ENCODE measurements around the gene OR6P1. TPM values are rescaled to one million over a fixed set of nuclear protein-coding genes. Genes with fewer than 3 reads are reported as not detected.

OR6P1 gene
- total RNA-seq, 2 donors from 2014 or later, result not detected

GRCh38 chr1:158563853-158564252 is 6.5 kb downstream of the OR6P1 start:
- H3K9me3 ChIP-seq, result no peaks in the 10 kb centered on the region
- H3K27me3 ChIP-seq, result no peaks in the 10 kb centered on the region
- TF ChIP-seq CTCF (IDR thresholded peaks at IDR 0.05), result no peak
- no peak overlapping the region for H3K27ac ChIP-seq
- no peak for DNase-seq (ENCODE audit: low spot score)
- no peaks in the 10 kb centered on the region for H3K36me3 ChIP-seq
- no peak overlapping the region for H3K4me3 ChIP-seq
- H3K4me1 ChIP-seq, result no peaks in the 10 kb centered on the region

- H3K27ac ChIP-seq, result no peak overlapping the region
- no peaks in the 10 kb centered on the region for H3K27me3 ChIP-seq
- H3K4me1 ChIP-seq, result no peaks in the 10 kb centered on the region
- no peak overlapping the region for H3K4me3 ChIP-seq
- H3K9me3 ChIP-seq, result no peaks in the 10 kb centered on the region
- no peak for TF ChIP-seq CTCF (IDR thresholded peaks at IDR 0.05)
- no peaks in the 10 kb centered on the region for H3K36me3 ChIP-seq
- no peak for DNase-seq (ENCODE audit: low spot score)
These were observed 10.7 kb downstream of the OR6P1 start for GRCh38 chr1:158559696-158560095.

- Histone ChIP-seq H3K4me3 (no peak within 1 kb of the TSS), H3K9me3 (no peaks in the 10 kb centered on the region)
- no peak for TF ChIP-seq CTCF (IDR thresholded peaks at IDR 0.05)
These were observed 16.0 kb downstream of the OR6P1 start, which contains the start of gene OR6Y1 for GRCh38 chr1:158554352-158554751. Gene OR6Y1 (minus strand): TSS chr1:158554405. CDS start chr1:158548105, 6,300 bp downstream.

GRCh38 chr1:158552296-158552695 is 18.1 kb downstream of the OR6P1 start:
- Histone ChIP-seq H3K27me3 (no peaks in the 10 kb centered on the region), H3K27ac (peak overlapping the region in 1 of 2 donors; percentile 3), H3K4me3 (no peak overlapping the region), H3K9me3 (no peaks in the 10 kb centered on the region), H3K36me3 (no peaks in the 10 kb centered on the region), H3K4me1 (no peaks in the 10 kb centered on the region)
- DNase-seq (ENCODE audit: low spot score), result no peak
- no peak for TF ChIP-seq CTCF (IDR thresholded peaks at IDR 0.05)

More at GRCh38 chr1:158554352-158554751, 16.0 kb downstream of the OR6P1 start, which contains the start of gene OR6Y1:
- Histone ChIP-seq H3K27ac (peak within 1 kb of the TSS in 1 of 2 donors; percentile 16), H3K36me3 (no peaks in the 10 kb centered on the region), H3K27me3 (no peaks in the 10 kb centered on the region), H3K4me1 (no peaks in the 10 kb centered on the region)
- DNase-seq (ENCODE audit: low spot score), result no peak

GRCh38 chr1:158547533-158547932 is 22.8 kb downstream of the OR6P1 start:
- no peak overlapping the region for H3K27ac ChIP-seq
- H3K36me3 ChIP-seq, result no peaks in the 10 kb centered on the region
- no peaks in the 10 kb centered on the region for H3K9me3 ChIP-seq
- DNase-seq (ENCODE audit: low spot score), result no peak
- H3K4me1 ChIP-seq, result no peaks in the 10 kb centered on the region
- no peak overlapping the region for H3K4me3 ChIP-seq
- no peaks in the 10 kb centered on the region for H3K27me3 ChIP-seq
- no peak for TF ChIP-seq CTCF (IDR thresholded peaks at IDR 0.05)

- Histone ChIP-seq H3K4me3 (no peak overlapping the region), H3K27ac (no peak overlapping the region), H3K9me3 (no peaks in the 10 kb centered on the region), H3K27me3 (no peaks in the 10 kb centered on the region), H3K4me1 (no peaks in the 10 kb centered on the region), H3K36me3 (no peaks in the 10 kb centered on the region)
- TF ChIP-seq CTCF (IDR thresholded peaks at IDR 0.05), result no peak
- no peak for DNase-seq (ENCODE audit: low spot score)
These were observed 32.8 kb downstream of the OR6P1 start for GRCh38 chr1:158537609-158538008.

Data from right atrium auricular region (tissue), 2 donors.